Pancreas (tissue), 10 donors: Measurements from ENCODE around the gene OSBPL3. TPM values are rescaled to one million over a fixed set of nuclear protein-coding genes. Genes with fewer than 3 reads are reported as not detected.

ENCODE experiments used
- ATAC-seq, 4 donors: fragments of 200-7000 bp; cut with Tn5 transposase; one replicate each; pipeline versions ENCODE4 v1.8.0 to v1.9.1; 2020; ENCODE audit warnings: mild to moderate bottlenecking in 4 of 4, moderate library complexity in 4 of 4
- DNase-seq, 6 donors: peaks; one replicate each; pipeline ENCODE4 v3.0.0-alpha.2; 2020
- FAIRE-seq: peaks from 2 replicates; lab custom pipeline; 2012; peaks lifted over from hg19 to GRCh38; lab: Jason Lieb, UNC
- H3K27ac ChIP-seq, 4 donors: fragments of 200-600 bp; sonication (generic); 1 replicate in 3 of 4; 2 replicates in 1 of 4; pipeline versions ENCODE4 v1.5.0 to v1.8.0; 2020
- H3K27me3 ChIP-seq, 4 donors: fragments of 200-600 bp; one replicate each; pipeline ENCODE4 v1.8.0; 2021
- H3K36me3 ChIP-seq, 3 donors: fragments of 200-600 bp; sonication (generic) in 1 of 3; one replicate each; pipeline versions ENCODE4 v1.5.0 to v1.8.0; 2020 to 2021
- H3K4me1 ChIP-seq, 3 donors: fragments of 200-600 bp; one replicate each; pipeline ENCODE4 v1.8.0; 2021
- H3K4me3 ChIP-seq, 4 donors: fragments of 200-600 bp; sonication (generic) in 2 of 4; one replicate each; pipeline versions ENCODE4 v1.5.0 to v1.8.0; 2020 to 2021
- H3K9me3 ChIP-seq, 4 donors: fragments of 200-600 bp; one replicate each; pipeline ENCODE4 v1.8.0; 2021
- WGBS, 2 donors: extraction: QIAGEN DNeasy Blood & Tissue Kit; methylation state at CpG; one replicate each; pipeline ENCODE4 v1.1.7; 2013; 5-methylcytosine and 5-hydroxymethylcytosine counted together
- intact Hi-C, 3 donors: fragments of 100-400 bp; cut with DNase I; formaldehyde crosslinking; loops; one replicate each; pipeline versions ENCODE4 v1.11.1 to v1.14.2; 2022
- polyA plus RNA-seq, 2 donors: library from polyadenylated mRNA; stranded (reverse); fragments of 200-250 nt; gene quantifications; one replicate each; pipeline ENCODE4 v1.2.3, GENCODE V29; 2013
- total RNA-seq, 6 donors: library from RNA; stranded (reverse); fragmentation: NEBNext Ultra II Directional in 4 of 6; extraction: Animal tissue kit (Norgen Biotek cat#: 25700) in 4 of 6; gene quantifications; one replicate each; pipeline versions ENCODE4 v1.2.1 to v1.2.4, GENCODE V29; 2021 to 2023
- TF ChIP-seq, protein P1 (sequence below), 4 donors: fragments of 200-600 bp; sonication (generic) in 3 of 4; IDR thresholded peaks; one replicate each; pipeline versions ENCODE4 v1.5.0 to v1.8.0; 2021; ENCODE audit warnings: antibody characterized with exemption in 4 of 4
- donor health status: healthy with polysubstance abuse.
- donor health status: DM: no; HTN: no; CAD: no; lungs with moderate emphysema.
- donor health status: DM: no; HTN: no; CAD: no.
- donor health status: control.
- donor health status: control.
- donor health status: Bipolar disorder and iron deficiency.
- donor health status: DM: yes; HTN: yes; CAD: no.
- donor health status: DM: no; HTN: no; CAD: no.
- donor health status: DM: no; HTN: no; CAD: no.
- donor health status: DM: yes; HTN: yes; CAD: no.

The OSBPL3 gene
- total and polyA plus RNA-seq, 8 donors: 1.5 to 9.5 (median 3.9) TPM

DNA sequence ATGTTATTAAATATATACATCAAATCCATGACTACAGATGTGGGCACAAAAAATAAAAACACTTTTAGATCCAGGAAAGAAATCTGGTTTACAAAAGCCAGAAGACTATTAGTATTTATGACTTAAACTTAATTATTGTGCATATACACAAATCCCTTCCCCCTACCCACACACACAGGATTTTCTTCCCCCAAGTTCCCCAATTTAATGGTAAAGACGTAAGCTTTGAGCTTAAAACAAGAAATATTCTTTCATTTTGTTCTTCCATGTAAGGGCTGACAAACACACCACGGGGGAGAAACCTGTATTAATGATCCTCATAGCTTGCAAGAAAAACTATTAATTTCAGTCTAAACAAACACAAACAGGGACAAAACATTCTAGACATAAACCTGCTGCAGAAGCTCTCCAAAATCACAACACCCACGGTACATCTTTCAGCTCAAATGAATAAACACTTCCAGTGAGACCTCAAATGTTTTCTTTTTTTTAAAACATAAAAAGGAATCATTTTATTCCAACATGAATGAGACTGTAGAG lies 28.5 kb downstream of the OSBPL3 start:
- H3K27me3 ChIP-seq: no peaks in the 10 kb centered on the region
- FAIRE-seq (no peak), DNase-seq (no peak), ATAC-seq (no peak)
- intact Hi-C loops: no loop called here
- H3K4me1 ChIP-seq: no peaks in the 10 kb centered on the region
- no peaks in the 10 kb centered on the region for H3K36me3 ChIP-seq
- WGBS, 2 donors: 70 to 76% methylated on average over 3 of the region's 3 CpGs
- H3K9me3 ChIP-seq: no peaks in the 10 kb centered on the region
- no peak overlapping the region for H3K4me3 ChIP-seq
- TF ChIP-seq, protein P1, sequence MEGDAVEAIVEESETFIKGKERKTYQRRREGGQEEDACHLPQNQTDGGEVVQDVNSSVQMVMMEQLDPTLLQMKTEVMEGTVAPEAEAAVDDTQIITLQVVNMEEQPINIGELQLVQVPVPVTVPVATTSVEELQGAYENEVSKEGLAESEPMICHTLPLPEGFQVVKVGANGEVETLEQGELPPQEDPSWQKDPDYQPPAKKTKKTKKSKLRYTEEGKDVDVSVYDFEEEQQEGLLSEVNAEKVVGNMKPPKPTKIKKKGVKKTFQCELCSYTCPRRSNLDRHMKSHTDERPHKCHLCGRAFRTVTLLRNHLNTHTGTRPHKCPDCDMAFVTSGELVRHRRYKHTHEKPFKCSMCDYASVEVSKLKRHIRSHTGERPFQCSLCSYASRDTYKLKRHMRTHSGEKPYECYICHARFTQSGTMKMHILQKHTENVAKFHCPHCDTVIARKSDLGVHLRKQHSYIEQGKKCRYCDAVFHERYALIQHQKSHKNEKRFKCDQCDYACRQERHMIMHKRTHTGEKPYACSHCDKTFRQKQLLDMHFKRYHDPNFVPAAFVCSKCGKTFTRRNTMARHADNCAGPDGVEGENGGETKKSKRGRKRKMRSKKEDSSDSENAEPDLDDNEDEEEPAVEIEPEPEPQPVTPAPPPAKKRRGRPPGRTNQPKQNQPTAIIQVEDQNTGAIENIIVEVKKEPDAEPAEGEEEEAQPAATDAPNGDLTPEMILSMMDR (IDR thresholded peaks at IDR 0.05): no peak
- H3K27ac ChIP-seq: no peak overlapping the region

DNA sequence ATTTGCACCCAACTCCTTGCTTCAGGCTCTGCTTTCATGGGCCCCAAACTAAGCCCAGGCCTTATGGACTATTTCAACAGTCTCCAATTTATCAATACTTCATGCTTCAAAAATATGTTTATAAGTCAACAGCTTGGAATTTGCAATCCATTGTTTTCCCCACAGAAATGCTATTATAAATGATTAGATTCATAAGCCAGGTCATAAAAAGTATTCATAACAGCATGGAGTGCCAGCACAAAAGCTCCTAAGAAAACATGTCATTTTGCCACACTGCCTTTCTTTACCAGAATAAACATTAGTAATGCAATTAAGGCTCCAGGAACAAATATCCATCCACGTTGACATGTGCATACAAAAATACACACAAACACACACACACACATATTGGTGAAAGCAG lies 30.1 kb downstream of the OSBPL3 start:
- Histone ChIP-seq H3K4me3 (no peak overlapping the region), H3K27me3 (no peaks in the 10 kb centered on the region), H3K4me1 (no peaks in the 10 kb centered on the region), H3K27ac (no peak overlapping the region), H3K9me3 (no peaks in the 10 kb centered on the region), H3K36me3 (no peaks in the 10 kb centered on the region)
- DNase-seq: no peak
- TF ChIP-seq, protein P1 (IDR thresholded peaks at IDR 0.05): no peak
- 0 to 49% methylated on average over 1 of the region's 1 CpG for WGBS, 2 donors
- intact Hi-C loops: no loop called here
- FAIRE-seq: no peak
- ATAC-seq: no peak

DNA sequence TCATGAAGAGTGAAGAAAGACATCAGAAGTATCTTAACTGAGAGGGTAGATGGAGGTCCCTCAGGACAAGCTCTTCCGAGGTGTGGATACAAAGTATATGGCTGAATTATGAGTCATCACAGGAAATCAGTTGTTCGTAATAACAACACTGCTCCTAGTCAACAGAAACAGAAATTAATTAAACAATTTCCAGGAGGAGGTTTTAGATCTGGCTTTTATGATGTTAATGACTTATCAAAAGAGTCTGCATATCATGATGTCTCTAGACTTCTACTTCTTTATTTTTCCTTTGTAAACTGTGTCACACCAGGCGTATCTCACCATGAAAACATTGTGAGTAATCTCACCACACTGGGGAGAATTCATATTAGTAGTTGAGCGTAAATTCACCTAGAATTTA lies 31.2 kb downstream of the OSBPL3 start:
- intact Hi-C loops: no loop called here
- ATAC-seq (no peak), DNase-seq (no peak), FAIRE-seq (no peak)
- WGBS, 2 donors: 79 to 92% methylated on average over 4 of the region's 4 CpGs
- Histone ChIP-seq H3K36me3 (no peaks in the 10 kb centered on the region), H3K4me3 (no peak overlapping the region), H3K9me3 (no peaks in the 10 kb centered on the region), H3K4me1 (no peaks in the 10 kb centered on the region), H3K27me3 (no peaks in the 10 kb centered on the region), H3K27ac (no peak overlapping the region)
- TF ChIP-seq, protein P1 (IDR thresholded peaks at IDR 0.05): no peak

DNA sequence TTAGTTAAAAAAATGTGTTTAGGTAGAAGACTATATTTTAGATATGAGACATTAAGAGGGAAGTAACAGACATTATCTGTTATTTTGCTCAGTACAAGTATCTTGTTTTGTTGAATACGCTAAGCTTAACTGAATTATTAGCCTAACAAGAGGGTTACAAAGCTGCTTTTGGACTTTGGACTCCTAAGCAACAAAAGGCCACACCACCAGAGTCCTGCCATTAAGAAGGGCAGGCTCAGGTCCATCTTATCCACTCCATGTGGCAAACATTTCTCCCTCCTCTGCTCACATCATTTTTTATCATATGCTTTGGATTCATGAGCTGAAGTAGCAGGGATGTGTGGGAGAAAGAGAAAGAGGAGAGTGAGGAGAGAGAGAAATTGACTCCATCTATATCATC lies 33.5 kb downstream of the OSBPL3 start:
- ATAC-seq (peak in 1 of 4 donors; percentile 41), FAIRE-seq (no peak)
- 67 to 68% methylated on average over 1 of the region's 1 CpG for WGBS, 2 donors

DNA sequence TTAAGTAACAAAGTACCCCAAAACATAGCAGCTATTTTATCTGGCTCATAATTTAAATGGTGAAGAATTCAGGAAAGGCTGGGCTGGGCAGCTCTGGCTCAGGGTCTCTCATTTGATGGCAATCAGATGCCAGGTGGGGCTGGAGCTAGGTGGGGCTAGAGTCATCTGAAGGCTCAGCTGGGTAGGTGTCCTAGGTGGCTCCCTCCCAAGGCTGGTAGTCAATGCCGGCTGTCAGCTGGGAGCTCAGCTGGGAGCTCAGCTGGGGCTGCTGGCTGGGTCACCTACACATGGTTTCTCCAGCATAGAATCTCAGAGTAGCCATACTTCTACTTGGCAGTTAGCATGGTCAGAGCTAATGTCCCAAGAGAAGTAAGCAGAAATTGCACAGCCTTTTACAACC lies 34.1 kb downstream of the OSBPL3 start:
- Histone ChIP-seq H3K27me3 (no peaks in the 10 kb centered on the region), H3K4me3 (no peak overlapping the region), H3K4me1 (no peaks in the 10 kb centered on the region), H3K36me3 (no peaks in the 10 kb centered on the region), H3K27ac (no peak overlapping the region), H3K9me3 (no peaks in the 10 kb centered on the region)
- intact Hi-C loops: no loop called here
- no peak for DNase-seq
- ATAC-seq: no peak
- TF ChIP-seq, protein P1 (IDR thresholded peaks at IDR 0.05): no peak
- WGBS, 2 donors: 0% methylated on average over 1 of the region's 1 CpG
- no peak for FAIRE-seq

More for the DNA sequence above, 33.5 kb downstream of the OSBPL3 start:
- Histone ChIP-seq H3K36me3 (no peaks in the 10 kb centered on the region), H3K4me3 (no peak overlapping the region), H3K9me3 (no peaks in the 10 kb centered on the region), H3K27me3 (no peaks in the 10 kb centered on the region), H3K4me1 (no peaks in the 10 kb centered on the region), H3K27ac (no peak overlapping the region)
- no peak for DNase-seq
- TF ChIP-seq, protein P1 (IDR thresholded peaks at IDR 0.05): no peak
- intact Hi-C loops: no loop called here
